ENCODE results near the gene DYRK1A.

Gene DYRK1A

DNA sequence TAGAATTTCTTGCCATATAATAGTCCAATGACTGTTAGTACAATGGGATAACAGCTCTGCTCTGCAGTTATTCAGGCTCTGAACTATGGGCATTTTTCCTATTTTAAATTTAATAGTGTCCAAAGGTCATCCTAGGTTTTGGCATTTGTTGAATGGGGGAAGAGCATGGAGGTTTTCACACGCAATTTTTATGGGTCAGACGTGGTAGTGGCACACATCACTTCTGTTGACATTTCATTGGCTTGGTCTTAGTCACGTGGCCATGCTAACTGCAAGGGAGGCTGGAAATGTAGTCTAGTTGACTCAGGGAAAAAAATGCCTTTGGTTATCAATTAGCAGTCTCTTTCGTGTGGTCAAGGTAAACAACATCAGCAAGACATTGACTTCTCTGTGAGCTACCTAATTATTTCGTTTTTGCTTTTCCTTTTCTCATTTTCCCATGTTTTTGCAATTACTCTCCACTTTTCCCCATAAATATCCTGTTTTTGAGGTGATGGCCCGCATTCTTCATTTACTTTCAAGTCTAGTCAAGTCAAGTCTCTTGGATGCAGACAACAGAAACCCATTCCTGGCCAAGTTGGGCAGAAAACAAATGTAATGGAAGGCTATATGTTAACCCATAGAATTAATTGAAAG lies 82.8 kb downstream of the DYRK1A start:
- no peak for DNase-seq (ENCODE audit: low read depth in 3 of 3)

DNA sequence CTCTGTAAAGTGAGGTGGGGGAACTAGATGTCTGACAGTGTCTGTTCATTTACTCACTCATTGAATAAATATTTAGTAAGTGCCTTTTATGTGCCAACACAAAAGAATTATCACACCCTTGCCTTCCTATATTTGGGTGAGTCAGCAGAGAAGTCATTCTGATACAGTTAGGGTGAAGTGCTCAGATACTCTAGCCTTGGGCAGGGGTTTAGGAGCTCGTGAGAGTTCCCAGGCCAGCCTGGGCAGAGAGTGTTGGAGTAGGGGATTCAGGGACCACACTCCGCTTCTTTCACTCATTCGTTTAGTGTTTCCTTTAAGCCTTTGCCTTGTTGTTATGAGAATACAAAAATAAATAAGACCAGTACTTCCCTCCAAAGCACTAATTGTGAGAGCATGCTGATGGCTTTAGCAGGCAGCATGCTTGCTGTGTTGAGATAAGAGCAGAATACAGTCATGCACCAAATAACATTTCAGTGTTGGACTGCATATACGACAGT lies 83.9 kb downstream of the DYRK1A start:
- DNase-seq (ENCODE audit: low read depth in 3 of 3), result no peak

DNA sequence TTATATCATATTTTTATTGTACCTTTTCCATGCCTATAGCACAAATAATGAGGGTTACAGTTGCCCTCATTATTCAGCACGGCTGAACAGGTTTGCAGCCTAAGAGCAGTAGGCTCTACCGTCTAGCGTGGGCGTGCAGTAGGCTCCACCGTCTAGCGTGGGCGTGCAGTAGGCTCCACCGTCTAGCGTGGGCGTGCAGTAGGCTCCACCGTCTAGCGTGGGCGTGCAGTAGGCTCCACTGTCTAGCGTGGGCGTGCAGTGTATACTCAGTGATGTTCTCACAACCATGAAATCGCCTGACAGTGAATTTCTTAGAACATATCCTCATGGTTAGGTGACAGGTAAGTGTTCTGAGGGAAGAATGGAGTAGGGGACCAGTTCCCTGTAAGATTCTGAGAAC lies 84.9 kb downstream of the DYRK1A start:
- no peak for DNase-seq (ENCODE audit: low read depth in 3 of 3)

DNA sequence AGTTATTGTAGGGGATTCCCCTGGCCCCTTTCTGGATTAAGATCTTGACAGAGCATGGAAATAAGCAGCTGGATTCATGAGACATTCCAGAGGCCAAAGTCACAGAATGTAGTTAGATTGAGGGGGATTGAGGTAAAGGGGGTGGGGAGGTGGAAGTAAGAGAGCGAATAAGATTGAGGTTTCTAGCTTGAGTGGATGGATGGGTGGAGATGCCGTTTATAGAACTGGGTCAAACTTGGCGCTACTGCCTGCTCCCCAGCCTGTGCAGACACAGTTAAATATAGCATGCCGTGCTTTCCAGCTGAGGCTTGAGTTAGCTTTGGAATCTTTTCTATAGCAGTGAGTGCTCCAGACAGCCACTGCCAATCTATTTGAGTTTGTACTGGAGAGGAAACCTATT lies 85.7 kb downstream of the DYRK1A start:
- no peak for DNase-seq (ENCODE audit: low read depth in 3 of 3)

DNA sequence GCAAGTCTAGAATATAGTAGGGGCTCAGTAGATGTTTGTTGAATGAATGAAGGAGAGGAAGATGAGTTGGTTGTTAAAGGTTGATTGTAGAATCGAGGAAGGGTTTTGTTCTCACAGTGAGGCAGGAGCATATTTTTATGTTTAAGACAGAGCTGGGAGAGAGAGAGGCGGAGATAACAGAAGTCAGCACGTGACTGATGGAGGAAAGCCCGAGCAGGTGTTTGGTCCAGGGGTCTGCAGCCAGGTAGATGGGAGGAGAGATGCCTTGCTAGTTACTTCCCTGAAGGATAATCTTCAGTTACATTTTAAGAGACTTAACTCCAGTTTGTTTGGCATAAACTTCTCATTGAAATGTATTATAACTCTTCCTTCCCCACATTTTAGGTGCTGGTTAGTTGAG lies 86.8 kb downstream of the DYRK1A start:
- no peak for DNase-seq (ENCODE audit: low read depth in 3 of 3)

DNA sequence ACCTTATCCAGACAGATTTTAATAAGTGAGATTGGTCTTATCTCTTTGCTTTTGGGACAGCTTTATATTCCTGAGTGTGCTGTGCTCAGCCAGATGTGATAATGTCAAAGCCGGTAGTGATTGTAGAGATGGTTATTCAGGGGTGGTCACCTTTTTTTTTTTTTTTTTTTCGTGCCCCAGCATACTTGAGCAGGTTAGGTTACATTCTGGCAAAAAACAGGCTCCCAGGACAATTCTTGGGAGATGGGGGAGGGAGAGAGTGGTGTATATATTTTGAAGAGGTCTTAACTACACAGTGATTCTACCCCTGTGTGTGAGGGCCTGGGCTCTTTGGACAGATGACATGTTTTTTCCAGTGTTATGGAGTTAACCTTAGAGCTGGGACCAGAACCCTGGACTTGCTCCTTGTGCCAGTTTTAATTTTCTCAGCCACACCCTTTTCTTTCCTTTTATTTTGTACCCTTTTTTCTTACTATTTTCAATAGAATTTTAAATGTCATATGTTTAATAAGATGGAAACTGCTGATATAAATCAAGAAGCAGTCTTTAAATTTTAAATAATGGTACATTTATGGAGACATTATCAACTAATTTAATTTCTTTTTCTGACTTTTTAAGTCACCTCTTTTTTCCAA lies 88.4 kb downstream of the DYRK1A start:
- DNase-seq (ENCODE audit: low read depth in 3 of 3), result no peak

GRCh38 chr21:37455504-37455911 lies 88.9 kb downstream of the DYRK1A start:
- no peak for DNase-seq (ENCODE audit: low read depth in 3 of 3)

DNA sequence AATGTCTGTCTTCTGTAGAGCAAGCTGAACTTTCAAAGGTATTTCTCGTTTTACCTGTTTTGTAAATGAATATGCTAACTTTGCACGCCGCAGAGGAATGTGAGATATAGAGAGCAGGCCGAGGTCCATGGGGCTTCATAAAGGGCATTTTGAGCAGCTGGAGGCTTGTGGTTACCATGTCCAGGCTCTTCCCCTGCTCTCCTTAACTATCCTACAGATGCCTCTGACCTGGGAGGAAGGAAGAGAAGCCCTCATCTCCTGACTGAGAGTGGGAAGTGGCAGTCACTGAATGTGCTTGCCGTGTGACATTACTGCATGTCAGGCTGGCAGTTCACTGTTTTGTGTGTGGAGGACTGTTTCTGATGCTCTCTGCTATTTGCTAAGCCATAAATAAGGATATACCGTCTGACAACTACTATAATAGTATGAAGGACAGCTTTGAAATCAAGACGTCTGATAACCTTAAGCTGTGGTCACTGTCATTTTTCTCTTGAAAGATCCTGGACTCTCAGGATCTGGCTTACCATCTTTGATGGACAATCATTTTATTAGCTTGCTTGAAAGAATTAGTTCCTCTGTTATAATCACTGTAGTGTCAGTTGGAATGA lies 92.2 kb downstream of the DYRK1A start:
- no peak for DNase-seq (ENCODE audit: low read depth in 3 of 3)

- DNase-seq (ENCODE audit: low read depth in 3 of 3), result no peak
These were observed 93.0 kb downstream of the DYRK1A start for GRCh38 chr21:37459575-37459974.

DNA sequence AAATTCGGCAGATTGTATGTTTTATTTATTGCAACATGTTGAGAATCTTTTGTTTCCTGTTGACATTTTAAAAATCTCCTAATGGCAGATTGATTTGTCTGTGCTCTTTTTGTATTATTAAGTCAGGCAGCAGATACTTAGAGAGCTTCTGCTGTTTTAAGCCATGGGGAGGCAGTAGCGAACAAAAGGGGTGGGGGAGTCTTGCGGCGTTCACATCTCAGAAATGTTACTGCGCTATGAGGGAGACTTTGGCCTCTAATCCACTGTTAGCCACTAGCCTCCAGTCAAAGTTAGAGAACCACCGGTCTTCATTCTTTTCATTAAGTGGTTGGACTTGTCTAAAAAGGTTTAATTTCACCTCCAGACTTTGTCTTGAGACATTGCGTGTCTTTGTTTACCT lies 93.6 kb downstream of the DYRK1A start:
- DNase-seq (ENCODE audit: low read depth in 3 of 3), result no peak

DNA sequence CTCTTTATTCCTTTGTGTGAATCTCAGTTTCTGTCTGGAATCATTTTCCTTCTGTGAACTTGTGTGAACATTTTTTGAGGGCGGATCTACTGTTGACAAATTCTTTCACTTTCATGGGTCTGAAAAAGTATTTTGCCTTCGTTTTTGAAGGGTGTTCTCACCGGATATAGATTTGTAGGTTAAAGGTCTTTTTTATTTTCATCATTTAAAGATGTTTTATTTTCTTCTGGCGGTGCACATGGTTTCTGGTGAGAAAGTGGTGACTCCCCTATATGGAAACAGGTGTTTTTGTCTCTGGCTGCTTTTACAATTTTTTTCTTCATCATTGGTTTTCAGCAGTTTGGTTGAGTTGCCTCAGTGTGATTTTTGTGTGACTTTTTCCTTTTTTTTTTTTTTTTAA lies 94.9 kb downstream of the DYRK1A start:
- DNase-seq (ENCODE audit: low read depth in 3 of 3), result no peak

DNA sequence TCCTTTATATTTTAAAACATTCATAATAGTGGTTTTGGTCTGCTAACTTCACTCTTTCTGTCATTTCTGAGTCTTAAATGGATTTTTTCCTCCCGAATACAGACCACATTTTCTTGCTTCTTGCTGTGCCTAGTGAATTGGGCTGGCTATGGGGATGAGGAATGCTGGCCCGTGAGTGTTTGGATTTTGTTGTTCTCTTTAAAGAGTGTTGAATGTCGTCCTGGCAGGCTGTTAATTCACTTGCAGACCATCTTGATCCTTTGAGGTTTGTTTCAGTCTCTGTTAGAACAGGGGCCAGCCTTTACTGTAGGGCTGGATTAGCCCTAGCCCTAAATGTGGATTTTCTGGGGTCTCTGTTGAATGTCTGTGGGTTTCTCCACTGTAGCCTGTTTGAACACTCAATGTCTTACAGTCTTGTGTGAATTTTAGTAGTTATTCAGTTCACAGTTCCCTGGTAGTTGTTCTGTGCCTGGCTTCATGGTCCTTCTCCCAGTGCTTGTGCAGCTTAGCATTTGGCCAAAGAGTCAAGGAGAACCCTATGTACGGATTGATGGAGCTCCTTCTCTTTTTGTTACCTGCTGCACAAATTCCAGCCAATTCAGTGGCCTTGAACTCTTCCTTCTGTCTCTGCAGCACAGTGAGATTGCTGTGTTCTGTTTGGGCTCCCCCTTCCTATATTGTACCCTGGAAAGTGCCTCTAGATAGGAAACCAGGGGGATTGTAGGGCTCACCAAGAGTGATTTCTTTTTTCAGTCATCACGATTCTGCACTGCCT lies 95.7 kb downstream of the DYRK1A start:
- DNase-seq (ENCODE audit: low read depth in 3 of 3), result no peak

DNA sequence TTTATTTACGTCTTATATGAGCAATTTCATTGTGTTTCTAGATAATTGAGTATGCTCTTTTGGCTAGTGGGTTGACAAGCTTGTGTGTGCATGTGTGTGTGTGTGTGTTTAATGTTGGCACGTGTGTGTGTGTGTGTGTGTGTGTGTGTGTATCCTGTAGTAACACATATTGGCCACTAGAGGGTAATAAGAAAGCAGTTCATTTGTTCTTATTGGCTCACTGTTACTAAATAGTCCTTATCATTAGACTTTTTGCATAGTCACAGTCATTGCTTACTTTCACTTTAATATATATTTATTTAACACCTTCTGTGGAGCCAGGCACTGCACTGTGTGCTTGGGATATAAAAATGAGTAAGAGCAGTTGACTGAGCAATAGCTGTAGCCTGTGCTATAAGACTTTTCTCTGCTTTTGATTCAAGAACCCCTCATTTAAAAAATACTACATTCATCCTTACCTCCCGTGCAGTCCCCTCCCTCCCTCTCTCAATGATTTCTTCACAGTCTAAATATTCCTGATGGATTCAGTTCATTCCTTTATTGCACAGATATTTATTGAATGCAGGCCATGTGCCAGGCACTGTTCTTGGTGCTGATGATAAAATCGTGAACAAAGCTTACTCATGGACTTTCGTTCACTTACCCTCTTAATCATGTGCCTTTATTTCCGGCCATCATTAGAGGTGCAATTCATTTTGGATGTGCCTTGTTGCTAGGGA lies 96.7 kb downstream of the DYRK1A start:
- DNase-seq (ENCODE audit: low read depth in 3 of 3), result no peak

DNA sequence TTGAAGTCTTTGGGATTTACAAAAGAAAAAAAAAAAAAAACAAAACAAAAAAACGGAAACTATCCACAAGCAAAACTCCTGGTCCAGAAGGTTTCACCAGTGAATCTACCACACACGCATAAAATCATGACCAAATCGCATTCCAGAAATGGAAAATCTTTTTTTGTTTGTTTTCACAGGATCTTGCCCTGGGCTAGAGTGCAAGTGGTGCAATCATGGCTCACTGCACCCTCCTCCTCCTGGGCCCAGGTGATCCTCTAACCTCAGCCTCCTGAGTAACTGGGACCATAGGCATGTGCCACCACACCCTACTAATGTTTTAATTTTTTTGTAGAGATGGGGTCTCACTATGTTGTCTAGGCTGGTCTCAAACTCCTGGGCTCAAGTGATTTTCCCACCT lies 100.5 kb downstream of the DYRK1A start:
- no peak for DNase-seq (ENCODE audit: low read depth in 3 of 3)

GRCh38 chr21:37468909-37469308 lies 102.3 kb downstream of the DYRK1A start:
- DNase-seq (ENCODE audit: low read depth in 3 of 3), result no peak

DNA sequence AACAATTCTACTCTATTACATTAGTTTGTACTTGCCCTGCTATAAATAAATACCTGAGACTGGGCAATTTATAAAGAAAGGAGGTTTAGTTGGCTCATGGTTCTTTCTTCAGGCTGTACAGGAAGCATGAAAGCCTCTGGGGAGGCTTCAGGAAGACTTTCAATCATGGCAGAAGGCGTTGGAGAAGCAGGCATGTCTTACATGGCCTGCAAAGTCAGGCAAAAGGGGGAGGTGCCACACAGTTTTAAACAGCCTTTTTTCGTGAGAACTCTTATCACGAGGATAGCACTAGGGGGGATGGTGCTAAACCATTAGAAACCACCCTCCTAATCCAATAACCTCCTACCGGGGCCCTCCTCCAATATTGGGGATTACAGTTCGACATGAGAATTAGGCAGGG lies 102.9 kb downstream of the DYRK1A start:
- DNase-seq (ENCODE audit: low read depth in 3 of 3), result no peak

GRCh38 chr21:37472581-37472980 lies 106.0 kb downstream of the DYRK1A start:
- no peak for DNase-seq (ENCODE audit: low read depth in 3 of 3)

DNA sequence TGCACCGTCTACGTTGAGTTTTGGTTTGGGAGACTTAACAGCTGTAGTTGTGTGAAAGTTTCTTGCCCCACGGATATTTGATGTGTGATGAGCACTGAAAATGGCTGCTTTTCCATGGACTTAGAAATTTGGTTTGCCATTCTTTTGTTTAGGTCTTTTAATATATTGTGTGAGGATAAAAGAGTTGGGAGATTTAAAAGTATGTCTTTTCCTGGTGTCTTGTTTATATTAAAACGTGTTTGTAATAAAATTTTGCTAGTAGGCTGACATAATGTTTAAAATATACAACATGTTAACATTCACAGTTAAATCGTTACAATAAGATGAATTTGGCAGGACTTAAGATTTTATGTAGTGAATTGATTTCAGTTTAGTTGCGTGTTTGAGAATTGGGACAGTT lies 106.9 kb downstream of the DYRK1A start:
- DNase-seq (ENCODE audit: low read depth in 3 of 3), result no peak

- DNase-seq (ENCODE audit: low read depth in 3 of 3), result no peak
These were observed 107.8 kb downstream of the DYRK1A start for GRCh38 chr21:37474342-37474741.

DNA sequence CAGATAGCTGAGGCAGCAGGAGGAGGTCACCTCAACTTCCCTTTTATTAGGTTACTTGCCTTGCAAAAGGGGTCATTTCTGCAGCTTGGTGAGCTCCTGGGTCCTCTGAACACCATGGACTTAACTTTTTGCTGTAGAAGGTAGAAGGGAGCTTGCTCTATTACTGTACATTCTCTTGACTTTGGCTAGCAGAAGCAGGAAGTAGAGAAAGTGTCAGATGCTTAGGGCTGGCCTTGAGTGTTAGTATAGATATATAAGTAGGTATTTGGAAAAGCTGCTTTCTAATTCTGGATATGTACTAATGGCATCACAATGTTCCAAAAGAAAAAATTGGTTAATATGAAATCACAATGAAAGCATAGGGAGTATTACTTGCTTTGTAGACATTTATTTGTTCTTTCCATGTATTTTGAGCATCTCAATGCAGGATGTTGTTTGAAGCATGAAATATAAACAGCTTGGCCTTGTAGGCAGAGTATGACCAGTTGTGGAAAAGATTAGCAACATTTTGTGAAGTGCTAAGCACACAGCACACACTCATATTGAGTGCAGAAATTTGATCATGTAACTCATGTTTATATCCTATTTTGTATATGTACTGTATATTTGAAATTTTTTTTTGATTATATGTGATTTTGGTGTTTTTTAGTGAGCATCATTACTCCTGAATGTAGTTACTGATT lies 108.8 kb downstream of the DYRK1A start:
- DNase-seq (ENCODE audit: low read depth in 3 of 3), result no peak

DNA sequence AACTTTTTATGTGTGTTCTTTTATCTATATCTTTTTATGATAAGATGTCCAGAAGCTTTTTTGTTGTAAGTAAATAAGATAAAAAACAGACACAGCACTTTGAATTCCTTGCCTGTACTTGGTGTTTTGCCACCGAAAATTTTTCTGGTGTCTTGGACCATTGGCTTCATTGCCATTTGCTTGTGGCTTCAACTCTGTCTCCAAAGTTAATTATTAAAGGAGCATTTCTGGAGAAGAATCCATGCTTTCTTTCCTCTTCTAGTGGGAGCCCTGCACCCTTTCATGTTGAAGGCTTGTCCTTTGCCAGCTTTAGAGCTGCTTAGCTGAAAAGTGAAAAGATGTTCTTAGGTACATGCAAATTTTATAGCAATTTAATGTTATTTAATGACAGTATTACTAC lies 112.2 kb downstream of the DYRK1A start:
- no peak for DNase-seq (ENCODE audit: low read depth in 3 of 3)

Measured in stimulated activated CD4-positive, alpha-beta T cell treated with anti-CD3 and anti-CD28 coated beads, TNF-alpha, amount 100 ng/mL, for 48 hours (primary cell).